HepG2 (cell line): Measurements from ENCODE around the gene USB1. TPM values are rescaled to one million over a fixed set of nuclear protein-coding genes. Genes with fewer than 3 reads are reported as not detected.
A peak's percentile ranks its signal among the peaks of the same experiment; 100 is the strongest.

Experiments
- ATAC-seq: fragments of 200-7000 bp; cut with Tn5 transposase; 3 replicates; pipeline ENCODE4 v1.9.1; 2020; ENCODE audit warnings: mild to moderate bottlenecking, moderate library complexity
- BruUV-seq: library from RNA; stranded (reverse); fragments of 400-500 nt; replicated peaks from 2 replicates; lab custom pipeline; 2021; lab: Mats Ljungman, UMichigan
- CTCF ChIA-PET: fragments of 300-600 bp; formaldehyde crosslinking; extraction: SDS; loops from one replicate; lab custom pipeline; 2021; ENCODE audit warnings: low total read pairs, inconsistent platforms, low intra/inter-chr PET ratio; lab: Yijun Ruan, JAX
- POLR2A ChIA-PET: fragments of 350-600 bp; sonication (Branson Sonifier 250); formaldehyde crosslinking; loops from one replicate; lab custom pipeline; 2020; ENCODE audit warnings: antibody characterized with exemption, inconsistent platforms; lab: Yijun Ruan, JAX
- DNase-seq: peaks from one replicate; pipeline ENCODE4 v3.0.0-alpha.2; 2015; ENCODE audit warnings: low spot score
- FAIRE-seq: peaks from 3 replicates; lab custom pipeline; 2011; peaks lifted over from hg19 to GRCh38; lab: Jason Lieb, UNC
- H2AFZ ChIP-seq: one replicate; pipeline ENCODE4 v1.6.1; 2011; ENCODE audit warnings: low read length, inconsistent platforms
- H3K27ac ChIP-seq: fragments of 300-600 bp; 3 replicates; pipeline ENCODE4 v1.8.0; 2011; ENCODE audit warnings: mixed run types, mild to moderate bottlenecking, mixed read lengths, low read length, inconsistent platforms; ENCODE audit not compliant: insufficient read depth; ENCODE audit errors: extremely low read length
- H3K27me3 ChIP-seq, 2 experiments: fragments of 200-600 bp in 1 of 2; 2 replicates in 1 of 2; 3 replicates in 1 of 2; pipeline versions ENCODE4 v1.6.0 to v1.8.0; 2011; ENCODE audit warnings: low read length in 2 of 2, mild to moderate bottlenecking in 2 of 2, moderate library complexity in 2 of 2, inconsistent platforms in 1 of 2; ENCODE audit not compliant: insufficient read depth in 2 of 2, control insufficient read depth in 1 of 2
- H3K36me3 ChIP-seq, 2 experiments: fragments of 200-600 bp in 1 of 2; replicated peaks in 1 of 2; 2 replicates in 1 of 2; 3 replicates in 1 of 2; pipeline versions ENCODE4 v1.5.1 to v1.8.0; 2011; ENCODE audit warnings: low read length in 2 of 2, inconsistent platforms in 1 of 2; ENCODE audit not compliant: insufficient read depth in 2 of 2, control insufficient read depth in 1 of 2
- H3K4me1 ChIP-seq: 2 replicates; pipeline ENCODE4 v1.5.1; 2012; ENCODE audit warnings: low read length, inconsistent platforms; ENCODE audit not compliant: insufficient read depth
- H3K4me2 ChIP-seq: 2 replicates; pipeline ENCODE4 v1.6.0; 2011; ENCODE audit warnings: low read depth, low read length, inconsistent platforms
- H3K4me3 ChIP-seq, 3 experiments: fragments of 200-600 bp in 1 of 3; sonication (generic), shearing (Covaris generic) in 1 of 3; replicated peaks in 1 of 3; 2 replicates each; pipeline ENCODE4 v1.5.1; 2011 to 2016; ENCODE audit warnings: low read length in 3 of 3, inconsistent platforms in 2 of 3, low read depth in 2 of 3, mild to moderate bottlenecking in 2 of 3, control low read depth in 1 of 3, mixed read lengths in 1 of 3; ENCODE audit not compliant: insufficient read depth in 1 of 3
- H3K79me2 ChIP-seq: one replicate; pipeline ENCODE4 v1.6.1; 2011; ENCODE audit warnings: low read length, inconsistent platforms; ENCODE audit not compliant: insufficient read depth
- H3K9ac ChIP-seq: 2 replicates; pipeline ENCODE4 v1.6.0; 2011; ENCODE audit warnings: mild to moderate bottlenecking, low read depth, low read length, inconsistent platforms; ENCODE audit not compliant: insufficient read depth
- H3K9me3 ChIP-seq: 2 replicates; pipeline ENCODE4 v1.5.1; 2012; ENCODE audit warnings: mild to moderate bottlenecking, low read length
- H4K20me1 ChIP-seq: 2 replicates; pipeline ENCODE4 v1.6.0; 2011; ENCODE audit warnings: inconsistent platforms, mild to moderate bottlenecking, low read length, moderate library complexity; ENCODE audit not compliant: insufficient read depth
- BCL3 ChIP-seq: sonication (generic); formaldehyde crosslinking; IDR thresholded peaks from 2 replicates; pipeline ENCODE4 v1.5.1; 2020; ENCODE audit warnings: mild to moderate bottlenecking, missing genetic modification reagents, moderate library complexity
- CAMTA2 ChIP-seq: sonication (generic); formaldehyde crosslinking; IDR thresholded peaks from 2 replicates; pipeline ENCODE4 v1.4.0; 2020; ENCODE audit warnings: mild to moderate bottlenecking, missing genetic modification reagents, borderline replicate concordance
- FOXM1 ChIP-seq: sonication (generic); formaldehyde crosslinking; IDR thresholded peaks from 2 replicates; pipeline ENCODE4 v1.5.0; 2020; ENCODE audit warnings: missing genetic modification reagents
- KLF9 ChIP-seq: IDR thresholded peaks from 2 replicates; pipeline ENCODE4 v1.6.1; 2016; ENCODE audit warnings: low read depth
- MYC ChIP-seq: sonication (generic); formaldehyde crosslinking; IDR thresholded peaks from 2 replicates; pipeline ENCODE4 v1.9.0; 2021; ENCODE audit warnings: missing genetic modification reagents, borderline replicate concordance
- NFE2 ChIP-seq: sonication (generic); formaldehyde crosslinking; IDR thresholded peaks from 2 replicates; pipeline ENCODE4 v1.4.0; 2020; ENCODE audit warnings: missing genetic modification reagents
- PAXIP1 ChIP-seq: sonication (generic); formaldehyde crosslinking; conservative IDR thresholded peaks from 2 replicates; pipeline ENCODE4 v1.4.0; 2020; ENCODE audit warnings: mild to moderate bottlenecking, missing genetic modification reagents, moderate library complexity
- RXRB ChIP-seq: IDR thresholded peaks from 2 replicates; pipeline ENCODE4 v1.6.1; 2016; ENCODE audit warnings: borderline replicate concordance, missing genetic modification reagents, missing compliant biosample characterization
- SP4 ChIP-seq: sonication (generic); formaldehyde crosslinking; IDR thresholded peaks from 2 replicates; pipeline ENCODE4 v1.8.1; 2023; ENCODE audit warnings: mild to moderate bottlenecking, missing genetic modification reagents
- THRA ChIP-seq: sonication (generic); formaldehyde crosslinking; IDR thresholded peaks from 2 replicates; pipeline ENCODE4 v1.4.0; 2020; ENCODE audit warnings: missing genetic modification reagents, borderline replicate concordance
- ZNF253 ChIP-seq: sonication (generic); formaldehyde crosslinking; IDR thresholded peaks from 2 replicates; pipeline ENCODE4 v1.8.0; 2022; ENCODE audit warnings: mild to moderate bottlenecking, missing genetic modification reagents, borderline replicate concordance
- ZNF274 ChIP-seq: sonication (generic); formaldehyde crosslinking; IDR thresholded peaks from 2 replicates; pipeline ENCODE4 v1.5.1; 2020; ENCODE audit warnings: mild to moderate bottlenecking, missing genetic modification reagents
- ZNF335 ChIP-seq: sonication (generic); formaldehyde crosslinking; IDR thresholded peaks from 2 replicates; pipeline ENCODE4 v1.4.0; 2020; ENCODE audit warnings: missing genetic modification reagents
- ZNF709 ChIP-seq: sonication (generic); formaldehyde crosslinking; IDR thresholded peaks from 2 replicates; pipeline ENCODE4 v1.5.0; 2020; ENCODE audit warnings: mild to moderate bottlenecking, missing genetic modification reagents
- ZNF75D ChIP-seq: sonication (generic); formaldehyde crosslinking; IDR thresholded peaks from 2 replicates; pipeline ENCODE4 v1.8.1; 2023; ENCODE audit warnings: missing genetic modification reagents, mild to moderate bottlenecking, borderline replicate concordance
- ZNF816 ChIP-seq: sonication (generic); formaldehyde crosslinking; IDR thresholded peaks from 2 replicates; pipeline ENCODE4 v1.8.0; 2022; ENCODE audit warnings: missing genetic modification reagents, mild to moderate bottlenecking, borderline replicate concordance
- ZNF839 ChIP-seq: sonication (generic); formaldehyde crosslinking; IDR thresholded peaks from 2 replicates; pipeline ENCODE4 v1.4.0; 2020; ENCODE audit warnings: missing genetic modification reagents, mild to moderate bottlenecking, borderline replicate concordance
- WGBS: methylation state at CpG from one replicate; pipeline ENCODE4 v1.1.6; 2017; ENCODE audit warnings: low lambda C conversion rate; 5-methylcytosine and 5-hydroxymethylcytosine counted together
- in situ Hi-C: cut with HindIII; loops from 2 replicates; pipeline ENCODE4 v1.10.0; 2017; ENCODE audit warnings: low pct_unique_long_range_greater_than_20kb; ENCODE audit not compliant: extremely low pct_ligation_motif_present
- intact Hi-C: fragments of 100-400 bp; cut with micrococcal nuclease; formaldehyde crosslinking; loops from one replicate; pipeline ENCODE4 v1.10.0; 2022; ENCODE audit not compliant: unreplicated experiment
- polyA plus RNA-seq, 8 experiments: library from polyadenylated mRNA; depleted of rRNA in 3 of 8; stranded (reverse) in 7 of 8; unstranded in 1 of 8; fragments of >200 nt; fragmentation: Illumina TruSeq in 4 of 8; extraction: Trizol in 4 of 8; gene quantifications; 2 replicates each; pipeline versions ENCODE4 v1.2.1 to v1.2.3, GENCODE V29; 2011 to 2016; ENCODE audit warnings: low read depth in 4 of 8, missing spikeins in 1 of 8, mixed read lengths in 1 of 8; ENCODE audit not compliant: insufficient read depth in 1 of 8
- total RNA-seq, 5 experiments: library from RNA; depleted of rRNA; stranded (reverse); fragments of >200 nt; fragmentation: Illumina TruSeq; extraction: Trizol; gene quantifications; 2 replicates each; pipeline ENCODE4 v1.2.3, GENCODE V29; 2016; ENCODE audit warnings: low read depth in 1 of 5

USB1 gene
- total and polyA plus RNA-seq, 2 of the 13 experiments (the other 11 are each of a cell fraction or from before 2014, with no cell fraction given), result 16.7 to 65.4 TPM

DNA sequence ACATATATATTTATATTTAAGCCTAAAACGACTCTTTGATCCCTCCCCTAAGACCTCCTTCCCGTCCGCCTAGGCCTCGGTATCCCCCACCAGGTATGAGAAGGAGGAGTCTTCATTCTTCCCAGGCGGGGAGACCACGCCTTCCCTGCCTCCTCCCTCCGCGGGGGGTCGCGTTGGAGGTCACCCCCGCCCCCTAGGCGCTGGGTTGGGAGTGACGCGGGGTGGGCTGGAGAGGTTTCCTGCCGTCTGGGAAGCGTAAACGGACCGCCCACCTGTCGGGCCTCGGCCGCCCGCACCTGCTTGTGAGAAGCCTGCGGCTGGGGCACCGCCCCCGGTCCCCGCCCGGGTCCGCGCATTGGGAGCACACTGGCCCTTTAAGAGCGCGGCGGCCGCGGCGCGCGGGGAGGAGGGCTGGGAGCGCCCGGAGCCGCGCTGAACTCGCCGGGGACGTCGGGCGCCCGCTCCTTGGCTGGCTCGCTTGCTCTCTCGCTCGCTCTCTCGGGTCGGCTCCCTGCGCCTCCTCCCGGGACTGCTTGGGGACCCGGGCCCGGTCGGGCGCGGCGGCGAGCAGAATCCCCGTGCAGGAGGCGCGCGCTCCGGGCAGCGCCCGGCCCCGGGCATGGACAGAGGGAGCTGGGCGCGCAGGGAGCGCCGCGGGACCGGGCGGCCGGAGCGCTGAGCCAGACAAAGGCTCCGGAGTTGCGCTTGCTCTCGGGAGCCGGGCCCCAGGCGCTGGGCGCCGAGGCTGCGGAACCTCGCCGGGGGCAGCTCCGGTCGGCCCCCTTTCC lies 24.3 kb downstream of the USB1 start, which contains the start of gene MMP15:
TSS of gene MMP15 (plus strand) at position 404 of the 788 bp plus-strand sequence. CDS start 597 bp downstream, outside the sequence.
- WGBS, result under 1% methylated on average over 16 of the region's 90 CpGs
- in situ Hi-C loops (no loop called here), intact Hi-C loops (loop anchor here (1.0 to 10.0 kb wide), 3 partner anchors 104 to 279 kb away; partner anchors contain the start of genes CFAP20 and CSNK2A2)
- BruUV-seq, result no TSS peak
- DNase-seq (peak; percentile 91), ATAC-seq (peak; percentile 57), FAIRE-seq (peak; percentile 78)
- Histone ChIP-seq H3K36me3 (peaks cover 0 to 9% of the 10 kb centered on the region in 2 experiments; a peak in 4 of 5 replicates), H3K27ac (peak within 1 kb of the TSS; percentile 95), H3K9ac (peak within 1 kb of the TSS; percentile 82), H3K79me2 (peaks cover 29% of the 10 kb centered on the region), H3K4me3 (peak within 1 kb of the TSS; percentile 87 to 97 (median 88)), H4K20me1 (peaks cover 20% of the 10 kb centered on the region; the same call in 1 of the 2 replicates), H3K4me1 (peaks cover 49% of the 10 kb centered on the region), H3K4me2 (peak within 1 kb of the TSS; percentile 96), H3K27me3 (no peaks in the 10 kb centered on the region), H3K9me3 (no peaks in the 10 kb centered on the region), H2AFZ (peak within 1 kb of the TSS; percentile 48)
- ChIA-PET POLR2A (interaction anchor here (0.6 to 5.9 kb wide), 20 partner anchors 11 to 427 kb away, joined by 3 to 101 read pairs (median 5); partner anchors contain the start of genes CFAP20, KATNB1, KIFC3 and USB1), CTCF (interaction anchor here (1.0 kb wide), 1 partner anchor 95 kb away, joined by 3 read pairs; no protein-coding TSS in a partner anchor)
- no peak; the same call in 1 of the 2 replicates for TF ChIP-seq PAXIP1
- no peak for TF ChIP-seq ZNF75D (CRISPR knock-in tag)
- peak; percentile 99 for TF ChIP-seq ZNF816
- peak; percentile 35 for TF ChIP-seq MYC (CRISPR knock-in tag)
- peak; percentile 10; the same call in 1 of the 2 replicates for TF ChIP-seq THRA (CRISPR knock-in tag)
- TF ChIP-seq SP4 (CRISPR knock-in tag), result peak; percentile 44
- TF ChIP-seq CAMTA2, result no peak
- no peak for TF ChIP-seq ZNF274 (CRISPR knock-in tag)
- no peak; the same call in 1 of the 2 replicates for TF ChIP-seq ZNF253 (CRISPR knock-in tag)
- peak; percentile 77 for TF ChIP-seq RXRB (CRISPR knock-in tag)
- TF ChIP-seq ZNF335 (CRISPR knock-in tag), result no peak
- no peak for TF ChIP-seq FOXM1
- no peak for TF ChIP-seq NFE2 (CRISPR knock-in tag)
- peak; percentile 6; the same call in 1 of the 2 replicates for TF ChIP-seq BCL3 (CRISPR knock-in tag)
- no peak for TF ChIP-seq KLF9
- peak; percentile 70 for TF ChIP-seq ZNF709 (CRISPR knock-in tag)
- TF ChIP-seq ZNF839, result no peak
